GM18499 (cell line): ENCODE results near the gene SLC35G1.

Source experiments
- ATAC-seq: cut with Tn5 transposase; IDR thresholded peaks from one replicate; pipeline ENCODE4 v1.9.1; 2021; ENCODE audit warnings: moderate number of reproducible peaks; ENCODE audit not compliant: insufficient read depth, unreplicated experiment

Gene SLC35G1

GRCh38 chr10:93945819-93946218 is 52.0 kb downstream of the SLC35G1 start:
- no peak for ATAC-seq

GRCh38 chr10:93947055-93947454 is 53.3 kb downstream of the SLC35G1 start:
- ATAC-seq = no peak

GRCh38 chr10:93947524-93947923 is 53.7 kb downstream of the SLC35G1 start:
- ATAC-seq = no peak

- ATAC-seq = no peak
Measured at GRCh38 chr10:93951905-93952304, 58.1 kb downstream of the SLC35G1 start.
